HG03521 (cell line): ENCODE results near the gene ACO2.
A peak's percentile ranks its signal among the peaks of the same experiment; 100 is the strongest.
"Not testable (repeated sequence)": the region's sequence is repeated elsewhere in the genome, so short reads cannot be mapped to it uniquely, and the experiment has no call there.

Experiments
- ATAC-seq: cut with Tn5 transposase; IDR thresholded peaks from one replicate; pipeline ENCODE4 v1.9.1; 2021; ENCODE audit warnings: mild to moderate bottlenecking, moderate library complexity; ENCODE audit not compliant: unreplicated experiment

ACO2 gene

DNA sequence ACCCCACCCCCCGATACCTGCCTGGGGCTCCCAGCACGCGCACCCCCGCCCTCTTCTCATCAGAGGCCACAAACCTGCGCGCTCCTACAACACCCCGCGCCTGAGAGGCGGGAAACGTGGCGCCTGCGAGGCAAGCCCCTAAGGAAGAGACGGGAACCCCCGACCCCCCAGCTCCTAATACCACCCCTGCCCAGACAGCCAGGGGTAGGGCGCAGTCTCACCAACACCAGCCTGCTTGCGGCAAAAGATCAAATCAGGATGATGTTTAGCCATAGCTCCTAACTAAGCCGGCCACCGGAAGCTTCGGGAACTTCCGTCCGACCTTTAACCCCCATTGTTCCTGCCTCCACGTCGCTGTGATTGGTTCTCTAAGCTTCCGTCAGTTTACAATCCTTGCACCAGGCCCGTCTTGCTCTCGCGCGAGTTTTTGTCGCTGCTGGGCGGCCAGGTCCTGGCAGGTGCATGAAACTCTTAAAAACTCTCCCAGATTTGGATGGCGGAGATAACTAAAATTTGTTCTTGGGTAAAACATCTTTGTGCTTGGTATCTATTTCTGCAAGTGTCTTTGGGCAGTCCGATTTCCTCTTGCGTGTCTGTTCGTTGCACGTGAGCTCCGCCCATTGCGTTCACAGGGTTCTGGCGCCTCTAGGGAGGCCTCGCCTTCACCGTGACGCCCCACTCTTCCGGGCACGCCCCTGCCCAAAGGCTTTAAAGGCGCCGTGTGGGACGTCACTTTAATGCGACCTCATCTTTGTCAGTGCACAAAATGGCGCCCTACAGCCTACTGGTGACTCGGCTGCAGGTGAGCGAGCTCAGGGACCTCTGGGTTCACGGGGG, at the start of gene ACO2, which contains the start of gene PHF5A:
TSS of gene ACO2 (plus strand) at position 737 of the 837 bp plus-strand sequence. CDS start at position 767, 30 bp downstream.
TSS of gene PHF5A (minus strand) at position 312 of the 837 bp plus-strand sequence. CDS start at position 273, 39 bp downstream.
- peak; percentile 84 for ATAC-seq

GRCh38 chr22:41425660-41426365, 43.1 kb upstream of the ACO2 start:
- no peak for ATAC-seq

GRCh38 chr22:41429232-41429950, 39.5 kb upstream of the ACO2 start:
- ATAC-seq, result no peak

DNA sequence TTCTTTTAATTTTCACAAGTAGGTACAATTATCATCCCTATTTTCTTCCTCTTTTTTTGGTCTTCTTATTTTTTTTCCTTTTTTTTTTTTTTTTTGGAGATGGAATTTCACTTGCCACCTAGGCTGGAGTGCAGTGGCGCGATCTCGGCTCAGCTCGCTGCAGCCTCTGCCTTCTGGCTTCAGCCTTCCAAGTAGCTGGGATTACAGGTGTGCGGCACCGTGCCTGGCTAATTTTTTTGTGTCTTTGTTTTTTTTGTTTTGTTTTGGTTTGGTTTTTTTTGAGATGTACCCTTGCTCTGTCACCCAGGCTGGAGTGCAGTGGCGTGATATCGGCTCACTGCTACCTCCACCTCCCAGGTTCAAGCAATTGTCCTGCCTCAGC, 39.0 kb upstream of the ACO2 start:
- ATAC-seq, result no peak

DNA sequence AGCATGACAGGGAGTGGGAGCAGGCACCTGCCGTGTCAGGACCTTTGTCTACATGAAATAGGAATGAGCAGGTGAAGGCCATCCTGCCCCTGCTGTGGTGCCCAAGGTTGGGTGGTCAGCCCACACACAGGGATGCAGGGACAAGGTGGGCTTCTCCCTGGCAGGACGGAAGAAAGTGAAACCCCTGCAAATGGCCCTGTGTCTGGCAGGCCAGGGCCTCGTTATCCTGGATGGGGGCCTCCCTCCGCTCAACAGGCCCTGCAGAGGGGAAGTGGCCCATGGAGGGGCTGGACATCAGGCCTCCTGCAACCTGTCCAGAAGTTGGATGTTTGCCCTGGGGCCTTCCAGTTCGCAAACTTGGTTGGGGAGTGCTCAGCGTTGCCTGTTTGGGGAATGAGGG, 37.3 kb upstream of the ACO2 start:
- no peak for ATAC-seq

- ATAC-seq, result not testable (repeated sequence)
Measured at GRCh38 chr22:41433480-41433879, 35.4 kb upstream of the ACO2 start.

DNA sequence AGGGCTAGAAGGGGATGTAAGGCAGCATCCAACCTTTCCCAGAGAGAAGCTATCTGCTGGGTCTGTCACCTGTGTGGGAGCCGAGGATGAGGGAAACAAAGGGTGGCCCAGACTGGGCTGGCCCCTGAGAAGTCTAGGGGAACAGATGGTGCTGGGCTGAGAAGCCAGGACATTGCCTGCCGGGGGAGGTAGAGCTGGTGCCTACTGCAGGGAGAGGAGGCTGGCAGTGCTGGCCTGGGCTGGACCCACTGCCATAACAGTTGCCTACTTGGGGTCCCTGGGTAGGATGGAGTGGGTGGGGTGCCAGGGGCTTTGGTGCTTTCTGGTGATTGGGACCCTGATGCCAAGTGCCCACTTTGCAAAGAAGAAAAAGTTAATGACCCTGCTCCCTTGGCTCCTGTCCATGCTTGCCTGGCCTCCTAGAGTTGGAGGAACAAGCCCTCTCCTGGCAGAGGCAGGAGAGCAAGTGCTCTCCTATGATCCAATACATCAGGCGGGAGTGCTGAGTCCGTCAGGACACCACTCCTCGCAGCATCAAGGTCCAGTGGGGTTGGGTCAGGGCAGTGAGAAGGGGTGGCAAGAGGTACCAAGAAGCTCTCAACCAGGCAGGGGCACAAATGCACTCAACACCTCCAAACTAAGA, 34.4 kb upstream of the ACO2 start:
- not testable (repeated sequence) for ATAC-seq

- ATAC-seq, result no peak
Measured at GRCh38 chr22:41435560-41435959, 33.4 kb upstream of the ACO2 start.

- ATAC-seq, result no peak
Measured at GRCh38 chr22:41436322-41437113, 32.4 kb upstream of the ACO2 start.

DNA sequence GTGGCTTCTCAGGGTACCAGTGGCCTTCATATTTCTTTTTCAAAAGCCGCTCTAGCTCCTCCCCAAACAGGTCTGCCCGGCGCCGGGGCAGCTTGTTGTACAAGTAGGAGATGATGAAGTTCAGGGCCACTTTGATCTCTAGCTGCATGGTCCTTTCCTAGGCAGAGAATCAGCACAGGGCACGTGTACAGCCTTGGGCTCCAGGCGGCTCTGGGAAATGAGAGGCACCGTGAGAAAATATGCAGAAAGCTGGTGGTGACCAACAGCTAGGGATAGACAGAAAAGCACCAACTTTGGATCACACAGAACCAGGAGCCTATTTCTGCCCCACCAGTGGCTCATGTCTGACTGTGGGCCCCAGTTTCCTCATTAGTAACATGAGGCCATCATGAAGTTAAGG, 31.7 kb upstream of the ACO2 start:
- no peak for ATAC-seq

GRCh38 chr22:41440511-41440910, 28.4 kb upstream of the ACO2 start:
- not testable (repeated sequence) for ATAC-seq

DNA sequence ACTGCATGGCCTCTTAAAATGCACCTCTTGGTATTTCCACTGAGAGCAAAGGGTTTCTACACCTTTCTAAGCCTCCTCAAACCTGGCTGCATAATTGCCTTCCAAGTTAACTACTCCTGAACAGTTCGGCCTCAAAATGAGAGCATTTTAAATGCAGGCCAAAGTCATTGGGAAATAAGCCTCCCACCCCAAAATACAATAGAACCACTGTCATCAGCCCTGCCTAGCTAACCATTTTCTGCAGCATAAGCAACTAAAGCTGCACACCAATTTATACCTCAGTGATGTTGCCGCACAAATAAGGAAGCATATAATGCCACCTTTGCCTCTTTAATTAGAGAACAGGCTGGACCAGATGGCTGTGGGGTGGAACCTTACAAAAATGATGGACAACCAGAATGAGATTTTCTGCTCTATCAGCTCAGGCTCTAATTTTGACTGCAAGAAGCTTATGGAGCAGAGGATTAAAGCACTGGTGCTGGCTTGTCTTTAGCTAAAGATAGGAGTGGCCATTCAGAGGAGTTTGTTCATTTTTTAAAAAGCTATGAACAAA, 26.6 kb upstream of the ACO2 start:
- no peak for ATAC-seq

- peak; percentile 34 for ATAC-seq
Measured at GRCh38 chr22:41444360-41445128, 24.4 kb upstream of the ACO2 start.

- ATAC-seq, result no peak
Measured at GRCh38 chr22:41445129-41446056, 23.5 kb upstream of the ACO2 start.

- ATAC-seq, result no peak
Measured at GRCh38 chr22:41446057-41446501, 22.8 kb upstream of the ACO2 start.

DNA sequence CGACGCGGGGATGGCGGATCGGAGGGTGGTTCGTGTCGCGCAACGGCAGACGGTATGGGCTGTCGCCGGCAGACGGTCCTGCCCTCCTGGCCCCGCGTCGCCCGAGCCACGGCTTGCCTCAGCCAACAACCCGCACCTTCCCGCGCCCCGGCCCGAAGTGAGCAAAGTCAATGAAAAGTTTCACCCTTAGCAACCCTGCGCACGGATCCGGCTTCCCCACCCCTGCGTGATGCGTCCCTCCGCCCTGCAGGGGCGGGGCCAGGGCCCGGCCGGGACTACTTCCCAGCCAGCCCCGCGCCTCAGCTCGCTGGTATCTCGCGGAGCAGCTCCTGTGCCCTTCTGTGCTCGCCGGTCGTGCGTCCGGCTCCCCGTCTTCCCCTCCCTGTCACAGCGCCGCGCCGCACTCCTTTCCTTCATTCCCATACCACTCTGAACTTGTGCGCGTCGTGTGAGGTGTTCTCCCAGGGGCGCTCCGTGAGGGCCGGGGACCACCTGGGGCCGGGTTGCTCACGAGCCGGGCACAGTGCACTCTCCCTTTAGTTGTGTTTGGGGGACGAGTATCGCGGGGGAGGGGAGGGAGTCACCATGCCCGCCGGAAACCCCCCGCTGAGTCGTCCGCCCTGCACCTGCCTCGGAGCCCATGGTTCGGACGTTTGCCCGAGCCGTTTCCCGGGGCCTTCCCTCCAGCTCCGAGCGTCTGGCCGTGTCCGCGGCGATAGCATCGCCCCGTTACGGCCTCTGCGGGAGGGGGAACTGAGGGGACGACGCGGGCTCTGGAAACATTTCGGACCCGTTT, 22.1 kb upstream of the ACO2 start, which contains the start of gene TOB2:
TSS of gene TOB2 (minus strand) at position 163 of the 796 bp plus-strand sequence. CDS start 9,456 bp downstream, outside the sequence.
- peak; percentile 41 for ATAC-seq
